HepG2 (cell line): ENCODE data around the gene SMARCA5.

ENCODE experiments used
- NFYB ChIP-seq: sonication (generic); formaldehyde crosslinking; IDR thresholded peaks from 2 replicates; pipeline ENCODE4 v1.4.0; 2020; ENCODE audit warnings: missing genetic modification reagents
- ZNF382 ChIP-seq: sonication (generic); formaldehyde crosslinking; IDR thresholded peaks from 2 replicates; pipeline ENCODE4 v1.5.0; 2020; ENCODE audit warnings: missing genetic modification reagents, mild to moderate bottlenecking, borderline replicate concordance
- ZNF510 ChIP-seq: sonication (generic); formaldehyde crosslinking; IDR thresholded peaks from 2 replicates; pipeline ENCODE4 v1.4.0; 2020; ENCODE audit warnings: low read depth, mild to moderate bottlenecking, missing genetic modification reagents
- TF ChIP-seq, protein P1 (sequence below): sonication (generic); formaldehyde crosslinking; IDR thresholded peaks from 2 replicates; pipeline ENCODE4 v1.8.1; 2023; ENCODE audit warnings: mild to moderate bottlenecking, missing genetic modification reagents, borderline replicate concordance
- TF ChIP-seq, protein P2 (sequence below): sonication (generic); formaldehyde crosslinking; IDR thresholded peaks from 2 replicates; pipeline ENCODE4 v1.4.0; 2020; ENCODE audit warnings: missing genetic modification reagents, borderline replicate concordance

DNA sequence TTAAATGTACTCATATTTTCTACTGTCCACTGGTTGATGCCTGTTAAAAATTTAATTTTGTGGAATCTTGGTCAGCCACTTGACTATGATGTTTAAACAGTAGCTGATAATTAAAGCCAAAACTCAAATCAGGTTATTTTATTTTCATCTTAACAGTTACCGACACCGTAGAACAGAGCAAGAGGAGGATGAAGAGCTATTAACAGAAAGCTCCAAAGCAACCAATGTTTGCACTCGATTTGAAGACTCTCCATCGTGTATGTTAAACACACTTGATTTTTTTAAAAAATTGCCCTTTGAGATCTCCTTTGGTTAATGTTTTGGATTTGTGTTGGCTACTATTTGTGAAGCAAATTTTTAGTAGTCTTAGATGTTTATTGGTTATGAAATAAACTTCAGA lies 10.7 kb downstream of the SMARCA5 start:
- TF ChIP-seq ZNF382 (CRISPR knock-in tag) = no peak
- TF ChIP-seq ZNF510 = no peak
- TF ChIP-seq, protein P1, sequence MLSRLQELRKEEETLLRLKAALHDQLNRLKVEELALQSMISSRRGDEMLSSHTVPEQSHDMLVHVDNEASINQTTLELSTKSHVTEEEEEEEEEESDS (CRISPR knock-in tag) = no peak
- no peak for TF ChIP-seq NFYB (CRISPR knock-in tag)
- TF ChIP-seq, protein P2, sequence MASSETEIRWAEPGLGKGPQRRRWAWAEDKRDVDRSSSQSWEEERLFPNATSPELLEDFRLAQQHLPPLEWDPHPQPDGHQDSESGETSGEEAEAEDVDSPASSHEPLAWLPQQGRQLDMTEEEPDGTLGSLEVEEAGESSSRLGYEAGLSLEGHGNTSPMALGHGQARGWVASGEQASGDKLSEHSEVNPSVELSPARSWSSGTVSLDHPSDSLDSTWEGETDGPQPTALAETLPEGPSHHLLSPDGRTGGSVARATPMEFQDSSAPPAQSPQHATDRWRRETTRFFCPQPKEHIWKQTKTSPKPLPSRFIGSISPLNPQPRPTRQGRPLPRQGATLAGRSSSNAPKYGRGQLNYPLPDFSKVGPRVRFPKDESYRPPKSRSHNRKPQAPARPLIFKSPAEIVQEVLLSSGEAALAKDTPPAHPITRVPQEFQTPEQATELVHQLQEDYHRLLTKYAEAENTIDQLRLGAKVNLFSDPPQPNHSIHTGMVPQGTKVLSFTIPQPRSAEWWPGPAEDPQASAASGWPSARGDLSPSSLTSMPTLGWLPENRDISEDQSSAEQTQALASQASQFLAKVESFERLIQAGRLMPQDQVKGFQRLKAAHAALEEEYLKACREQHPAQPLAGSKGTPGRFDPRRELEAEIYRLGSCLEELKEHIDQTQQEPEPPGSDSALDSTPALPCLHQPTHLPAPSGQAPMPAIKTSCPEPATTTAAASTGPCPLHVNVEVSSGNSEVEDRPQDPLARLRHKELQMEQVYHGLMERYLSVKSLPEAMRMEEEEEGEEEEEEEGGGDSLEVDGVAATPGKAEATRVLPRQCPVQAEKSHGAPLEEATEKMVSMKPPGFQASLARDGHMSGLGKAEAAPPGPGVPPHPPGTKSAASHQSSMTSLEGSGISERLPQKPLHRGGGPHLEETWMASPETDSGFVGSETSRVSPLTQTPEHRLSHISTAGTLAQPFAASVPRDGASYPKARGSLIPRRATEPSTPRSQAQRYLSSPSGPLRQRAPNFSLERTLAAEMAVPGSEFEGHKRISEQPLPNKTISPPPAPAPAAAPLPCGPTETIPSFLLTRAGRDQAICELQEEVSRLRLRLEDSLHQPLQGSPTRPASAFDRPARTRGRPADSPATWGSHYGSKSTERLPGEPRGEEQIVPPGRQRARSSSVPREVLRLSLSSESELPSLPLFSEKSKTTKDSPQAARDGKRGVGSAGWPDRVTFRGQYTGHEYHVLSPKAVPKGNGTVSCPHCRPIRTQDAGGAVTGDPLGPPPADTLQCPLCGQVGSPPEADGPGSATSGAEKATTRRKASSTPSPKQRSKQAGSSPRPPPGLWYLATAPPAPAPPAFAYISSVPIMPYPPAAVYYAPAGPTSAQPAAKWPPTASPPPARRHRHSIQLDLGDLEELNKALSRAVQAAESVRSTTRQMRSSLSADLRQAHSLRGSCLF (CRISPR knock-in tag) = no peak
